Subcutaneous abdominal adipose tissue (tissue), 5 donors: ENCODE data around the gene CMTR2.

ENCODE experiments used
- H3K27ac ChIP-seq: one replicate; pipeline ENCODE4 v1.7.0; 2013; ENCODE audit warnings: low read depth, mild to moderate bottlenecking, inconsistent platforms, low read length, moderate library complexity
- H3K27me3 ChIP-seq, 5 donors: one replicate each; pipeline ENCODE4 v1.7.0; 2013; ENCODE audit warnings: low read length in 5 of 5, inconsistent platforms in 1 of 5; ENCODE audit not compliant: control insufficient read depth in 5 of 5, insufficient read depth in 4 of 5
- H3K36me3 ChIP-seq, 5 donors: one replicate each; pipeline ENCODE4 v1.7.0; 2013; ENCODE audit warnings: low read length in 5 of 5; ENCODE audit not compliant: control insufficient read depth in 5 of 5, insufficient read depth in 5 of 5
- H3K4me1 ChIP-seq, 5 donors: one replicate each; pipeline ENCODE4 v1.7.0; 2013; ENCODE audit warnings: low read length in 5 of 5, mild to moderate bottlenecking in 3 of 5, moderate library complexity in 1 of 5; ENCODE audit not compliant: control insufficient read depth in 5 of 5, insufficient read depth in 5 of 5
- H3K4me3 ChIP-seq, 5 donors: one replicate each; pipeline ENCODE4 v1.7.0; 2013; ENCODE audit warnings: low read length in 5 of 5, low read depth in 1 of 5
- H3K9ac ChIP-seq, 5 donors: one replicate each; pipeline ENCODE4 v1.7.0; 2013; ENCODE audit warnings: low read length in 5 of 5, mild to moderate bottlenecking in 4 of 5, moderate library complexity in 3 of 5
- H3K9me3 ChIP-seq, 5 donors: one replicate each; pipeline ENCODE4 v1.7.0; 2013; ENCODE audit warnings: low read length in 5 of 5; ENCODE audit not compliant: control insufficient read depth in 5 of 5
- donor health status: healthy.
- donor health status: healthy.
- donor health status: healthy.
- donor health status: healthy.
- donor health status: healthy.

The CMTR2 gene

GRCh38 chr16:71287454-71287853, 1.7 kb downstream of the CMTR2 start:
- Histone ChIP-seq H3K9ac (no peak overlapping the region), H3K27me3 (no peaks in the 10 kb centered on the region), H3K27ac (no peak overlapping the region)

GRCh38 chr16:71283612-71284011, 5.6 kb downstream of the CMTR2 start:
- H3K9me3 ChIP-seq, result no peaks in the 10 kb centered on the region
- H3K27me3 ChIP-seq, result no peaks in the 10 kb centered on the region
- peaks cover 15 to 33% (median 19%) of the 10 kb centered on the region in 5 donors for H3K36me3 ChIP-seq
- H3K27ac ChIP-seq, result no peak overlapping the region
- H3K4me1 ChIP-seq, result peaks cover 3 to 9% (median 9%) of the 10 kb centered on the region in 5 donors
- no peak overlapping the region for H3K4me3 ChIP-seq
- H3K9ac ChIP-seq, result no peak overlapping the region

More at GRCh38 chr16:71287454-71287853, 1.7 kb downstream of the CMTR2 start:
- peaks cover 15 to 33% (median 19%) of the 10 kb centered on the region in 5 donors for H3K36me3 ChIP-seq
- peaks cover 3 to 20% (median 16%) of the 10 kb centered on the region in 5 donors for H3K4me1 ChIP-seq
- H3K9me3 ChIP-seq, result no peaks in the 10 kb centered on the region
- H3K4me3 ChIP-seq, result no peak overlapping the region

- Histone ChIP-seq H3K9me3 (no peaks in the 10 kb centered on the region), H3K36me3 (peaks cover 15 to 33% (median 19%) of the 10 kb centered on the region in 5 donors), H3K9ac (no peak overlapping the region), H3K4me1 (peaks cover 0 to 2% (median 2%) of the 10 kb centered on the region in 5 donors), H3K27ac (no peak overlapping the region), H3K4me3 (no peak overlapping the region), H3K27me3 (no peaks in the 10 kb centered on the region)
These were observed 6.3 kb downstream of the CMTR2 start for GRCh38 chr16:71282943-71283342.

- H3K9ac ChIP-seq, result no peak overlapping the region
- H3K36me3 ChIP-seq, result no peaks in the 10 kb centered on the region
- H3K27ac ChIP-seq, result no peak overlapping the region
These were observed 12.4 kb downstream of the CMTR2 start for GRCh38 chr16:71276589-71277334.

GRCh38 chr16:71273384-71273783, 15.8 kb downstream of the CMTR2 start:
- no peak overlapping the region for H3K4me3 ChIP-seq

More at GRCh38 chr16:71276589-71277334, 12.4 kb downstream of the CMTR2 start:
- no peak overlapping the region for H3K4me3 ChIP-seq
- H3K27me3 ChIP-seq, result no peaks in the 10 kb centered on the region
- H3K4me1 ChIP-seq, result no peaks in the 10 kb centered on the region
- peaks cover 0 to 6% (median 3%) of the 10 kb centered on the region in 5 donors for H3K9me3 ChIP-seq

GRCh38 chr16:71264299-71264698, 24.9 kb downstream of the CMTR2 start:
- Histone ChIP-seq H3K27me3 (no peaks in the 10 kb centered on the region), H3K9ac (no peak overlapping the region), H3K4me1 (peaks cover 0 to 5% (median 0%) of the 10 kb centered on the region in 5 donors), H3K36me3 (no peaks in the 10 kb centered on the region), H3K27ac (no peak overlapping the region), H3K4me3 (no peak overlapping the region), H3K9me3 (no peaks in the 10 kb centered on the region)

More at GRCh38 chr16:71273384-71273783, 15.8 kb downstream of the CMTR2 start:
- H3K27ac ChIP-seq, result no peak overlapping the region
- H3K27me3 ChIP-seq, result no peaks in the 10 kb centered on the region
- peaks cover 0 to 6% (median 3%) of the 10 kb centered on the region in 5 donors for H3K9me3 ChIP-seq
- no peaks in the 10 kb centered on the region for H3K36me3 ChIP-seq
- no peaks in the 10 kb centered on the region for H3K4me1 ChIP-seq
- no peak overlapping the region for H3K9ac ChIP-seq

- Histone ChIP-seq H3K36me3 (no peaks in the 10 kb centered on the region), H3K27ac (no peak overlapping the region), H3K9me3 (no peaks in the 10 kb centered on the region), H3K9ac (no peak overlapping the region), H3K4me1 (peaks cover 0 to 5% (median 0%) of the 10 kb centered on the region in 5 donors), H3K27me3 (no peaks in the 10 kb centered on the region), H3K4me3 (no peak overlapping the region)
These were observed 25.6 kb downstream of the CMTR2 start for GRCh38 chr16:71263582-71263981.

- H3K9me3 ChIP-seq, result no peaks in the 10 kb centered on the region
These were observed 26.8 kb downstream of the CMTR2 start for GRCh38 chr16:71262391-71262790.

GRCh38 chr16:71260995-71261394, 28.2 kb downstream of the CMTR2 start:
- no peaks in the 10 kb centered on the region for H3K9me3 ChIP-seq

More at GRCh38 chr16:71262391-71262790, 26.8 kb downstream of the CMTR2 start:
- Histone ChIP-seq H3K36me3 (no peaks in the 10 kb centered on the region), H3K9ac (no peak overlapping the region), H3K27me3 (no peaks in the 10 kb centered on the region), H3K4me3 (no peak overlapping the region), H3K27ac (no peak overlapping the region), H3K4me1 (peaks cover 0 to 5% (median 0%) of the 10 kb centered on the region in 5 donors)

GRCh38 chr16:71259086-71259485, 30.1 kb downstream of the CMTR2 start:
- Histone ChIP-seq H3K9me3 (no peaks in the 10 kb centered on the region), H3K27ac (no peak overlapping the region), H3K9ac (no peak overlapping the region), H3K4me3 (no peak overlapping the region), H3K4me1 (peaks cover 0 to 10% (median 5%) of the 10 kb centered on the region in 5 donors), H3K27me3 (no peaks in the 10 kb centered on the region), H3K36me3 (no peaks in the 10 kb centered on the region)

More at GRCh38 chr16:71260995-71261394, 28.2 kb downstream of the CMTR2 start:
- H3K9ac ChIP-seq, result no peak overlapping the region
- H3K27ac ChIP-seq, result no peak overlapping the region
- H3K36me3 ChIP-seq, result no peaks in the 10 kb centered on the region
- H3K27me3 ChIP-seq, result no peaks in the 10 kb centered on the region
- H3K4me1 ChIP-seq, result peaks cover 0 to 5% (median 0%) of the 10 kb centered on the region in 5 donors
- no peak overlapping the region for H3K4me3 ChIP-seq
